ENCODE results near the gene VPS26C. TPM values are rescaled to one million over a fixed set of nuclear protein-coding genes. Genes with fewer than 3 reads are reported as not detected.

The VPS26C gene
- total and polyA plus RNA-seq, 2 of the 8 experiments (the other 6 are each of a cell fraction or from before 2014, with no cell fraction given), result 43.5 to 71.6 TPM

- Histone ChIP-seq H3K9me3 (ENCODE audit: insufficient read depth in 2 of 2, low read depth in 1 of 2, low read length in 1 of 2) (no peaks in the 10 kb centered on the region; a peak in 1 of 4 replicates), H3K4me2 (ENCODE audit: insufficient read depth in 1 of 2, low read depth in 2 of 2, low read length in 2 of 2) (peak overlapping the region in 1 of 2 experiments; percentile 70; a peak in 3 of 4 replicates), H3K23me2 (ENCODE audit: low read depth, low read length) (no peaks in the 10 kb centered on the region), H3K4me1 (replicated peaks in 1 of 4; ENCODE audit: control insufficient read depth in 3 of 4, insufficient read depth in 4 of 4, low read length in 3 of 4) (no peaks in the 10 kb centered on the region), H3K18ac (ENCODE audit: extremely low read depth, low read length) (no peak overlapping the region), H2BK120ac (replicated peaks; ENCODE audit: low read depth, low read length) (no peak overlapping the region), H2BK5ac (ENCODE audit: low read depth, low read length) (no peak overlapping the region), H3K23ac (ENCODE audit: insufficient read length) (no peak overlapping the region), H2AK5ac (ENCODE audit: low read depth, low read length) (no peak overlapping the region), H2BK20ac (ENCODE audit: low read length) (no peak overlapping the region), H2BK15ac (ENCODE audit: low read length) (no peak overlapping the region), H4K8ac (ENCODE audit: extremely low read depth, insufficient read depth, low read length) (peak overlapping the region; percentile 86; the same call in 1 of the 2 replicates), H2AFZ (ENCODE audit: low read length) (no peak overlapping the region), H2BK12ac (ENCODE audit: low read depth, low read length) (peak overlapping the region; percentile 27; the same call in 1 of the 2 replicates), H4K5ac (ENCODE audit: insufficient read length, low read depth, low read length) (no peak overlapping the region), H3K56ac (replicated peaks; ENCODE audit: insufficient read length, low read depth, low read length) (peak overlapping the region; percentile 2), H4K91ac (replicated peaks; ENCODE audit: insufficient read length, low read length) (no peak overlapping the region), H3K9ac (replicated peaks in 1 of 4; ENCODE audit: extremely low read depth in 1 of 4, low read depth in 3 of 4, low read length in 3 of 4) (no peak overlapping the region), H3K4ac (replicated peaks; ENCODE audit: insufficient read length, low read depth, low read length) (no peak overlapping the region), H3K79me2 (ENCODE audit: control insufficient read depth in 1 of 2, insufficient read depth in 2 of 2, low read length in 2 of 2) (no peaks in the 10 kb centered on the region), H4K20me1 (replicated peaks in 1 of 2; ENCODE audit: control insufficient read depth in 1 of 2, insufficient read depth in 2 of 2, low read length in 2 of 2) (no peaks in the 10 kb centered on the region), H3K4me3 (ENCODE audit: extremely low read depth in 1 of 4, insufficient read depth in 2 of 4, low read depth in 3 of 4, low read length in 4 of 4) (peak overlapping the region; percentile 7 to 43 (median 25); a peak in 6 of 8 replicates), H3K27me3 (replicated peaks in 1 of 4; ENCODE audit: control insufficient read depth in 3 of 4, extremely low read depth in 1 of 4, insufficient read depth in 3 of 4, low read length in 3 of 4) (no peaks in the 10 kb centered on the region), H3K36me3 (ENCODE audit: control insufficient read depth in 2 of 4, insufficient read depth in 4 of 4, low read length in 3 of 4) (peaks cover 7 to 24% (median 17%) of the 10 kb centered on the region in 4 experiments; a peak in 7 of 8 replicates), H3K14ac (ENCODE audit: insufficient read length) (no peak overlapping the region), H3K79me1 (ENCODE audit: low read depth, low read length) (no peaks in the 10 kb centered on the region), H3K27ac (ENCODE audit: low read depth, low read length) (no peak overlapping the region)
- POLR2A ChIA-PET (ENCODE audit: partially characterized antibody), result interaction anchor here (0.7 to 1.0 kb wide), 2 partner anchors 26 to 411 kb away, joined by 3 to 4 read pairs; no protein-coding TSS in a partner anchor
- no peak for DNase-seq (ENCODE audit: low read depth in 1 of 2, low spot score in 2 of 2)
- FAIRE-seq, result no peak
- WGBS, 2 experiments (ENCODE audit: extremely low coverage in 1 of 2, insufficient coverage in 1 of 2, insufficient read length in 1 of 2, insufficient replicate concordance in 2 of 2, low coverage in 1 of 2, low lambda C conversion rate in 2 of 2, missing lambda C conversion rate in 1 of 2), result 79% methylated on average over 35 of the region's 35 CpGs; no CpG with 5 or more reads in 1 of the 2 experiments
- CTCF ChIA-PET (ENCODE audit: partially characterized antibody), result interaction anchor here (0.7 to 0.9 kb wide), 2 partner anchors 9 to 14 kb away, joined by 3 read pairs; no protein-coding TSS in a partner anchor
- no peak for TF ChIP-seq SIRT6 (IDR thresholded peaks at IDR 0.05; ENCODE audit: low read length)
Observed at GRCh38 chr21:37220433-37220980, 46.6 kb downstream of the VPS26C start.
